Stomach (tissue), 9 donors: ENCODE measurements around the gene CYP2A13. TPM values are rescaled to one million over a fixed set of nuclear protein-coding genes. Genes with fewer than 3 reads are reported as not detected.
"Not testable (repeated sequence)": the region's sequence is repeated elsewhere in the genome, so short reads cannot be mapped to it uniquely, and the experiment has no call there.

Source experiments
- DNase-seq, 2 donors: peaks; one replicate each; pipeline versions ENCODE4 v3.0.0 to v3.0.0-alpha.2; 2013 to 2019
- H3K27ac ChIP-seq, 5 donors: fragments of 200-600 bp in 4 of 5; sonication (generic) in 4 of 5; one replicate each; pipeline ENCODE4 v1.5.1; 2013 to 2019; ENCODE audit warnings: mild to moderate bottlenecking in 1 of 5, moderate library complexity in 1 of 5
- H3K27me3 ChIP-seq, 3 donors: fragments of 200-600 bp; sonication (generic); one replicate each; pipeline ENCODE4 v1.5.1; 2017 to 2019; ENCODE audit warnings: mixed run types in 1 of 3
- H3K36me3 ChIP-seq, 4 donors: fragments of 200-600 bp; sonication (generic); 1 replicate in 3 of 4; 2 replicates in 1 of 4; pipeline ENCODE4 v1.5.1; 2016 to 2019
- H3K4me1 ChIP-seq, 4 donors: fragments of 200-600 bp; sonication (generic); one replicate each; pipeline ENCODE4 v1.5.1; 2016 to 2019
- H3K4me3 ChIP-seq, 4 donors: fragments of 200-600 bp; sonication (generic) in 3 of 4; one replicate each; pipeline ENCODE4 v1.5.1; 2016 to 2019; ENCODE audit warnings: mild to moderate bottlenecking in 1 of 4
- H3K9me3 ChIP-seq, 4 donors: fragments of 200-600 bp; sonication (generic); one replicate each; pipeline ENCODE4 v1.5.1; 2016 to 2019
- CTCF ChIP-seq, 7 experiments: fragments of 450-650 bp in 4 of 7; fragments of 200-600 bp in 3 of 7; sonication (generic) in 3 of 7; IDR thresholded peaks; one replicate each; pipeline ENCODE4 v1.5.1; 2016 to 2019; ENCODE audit warnings: antibody characterized with exemption in 7 of 7, control low read depth in 2 of 7, mild to moderate bottlenecking in 1 of 7
- EP300 ChIP-seq: sonication (generic); formaldehyde crosslinking; IDR thresholded peaks from one replicate; pipeline ENCODE4 v1.6.1; 2017; ENCODE audit warnings: antibody characterized with exemption
- POLR2A ChIP-seq, 4 donors: fragments of 450-650 bp; IDR thresholded peaks; one replicate each; pipeline ENCODE4 v1.6.1; 2016; ENCODE audit warnings: antibody characterized with exemption in 4 of 4, control low read depth in 2 of 4, mild to moderate bottlenecking in 1 of 4, moderate library complexity in 1 of 4
- POLR2AphosphoS5 ChIP-seq, 3 donors: sonication (generic); formaldehyde crosslinking; IDR thresholded peaks; one replicate each; pipeline ENCODE4 v1.6.1; 2016; ENCODE audit warnings: antibody characterized with exemption in 3 of 3
- WGBS, 5 donors: extraction: QIAGEN DNeasy Blood & Tissue Kit in 3 of 5; methylation state at CpG; one replicate each; pipeline versions ENCODE4 v1.1.5 to v1.1.7; 2013 to 2018; 5-methylcytosine and 5-hydroxymethylcytosine counted together
- intact Hi-C: fragments of 100-400 bp; cut with DNase I; formaldehyde crosslinking; loops from one replicate; pipeline ENCODE4 v1.15.1; 2023; ENCODE audit warnings: low total_unique reads
- polyA plus RNA-seq, 3 donors: library from polyadenylated mRNA; stranded (reverse); fragments of 200-250 nt; gene quantifications; one replicate each; pipeline ENCODE4 v1.2.3, GENCODE V29; 2013
- total RNA-seq, 5 donors: library from RNA; depleted of rRNA; stranded (reverse); fragments of >200 nt; gene quantifications; one replicate each; pipeline versions ENCODE4 v1.1.0 to v1.2.3, GENCODE V29; 2014 to 2016
- donor health status: healthy with polysubstance abuse.
- donor health status: Bipolar disorder and iron deficiency.
- donor health status: healthy.

Gene CYP2A13
- total and polyA plus RNA-seq, 8 donors: not detected

GRCh38 chr19:41133260-41133659 is 45.0 kb downstream of the CYP2A13 start:
- intact Hi-C loops: no loop called here
- H3K36me3 ChIP-seq: no peaks in the 10 kb centered on the region
- peaks cover 0 to 26% (median 9%) of the 10 kb centered on the region in 4 donors for H3K4me1 ChIP-seq
- 17 to 62% (median 22%) methylated on average over 1 to 3 of the region's 3 CpGs for WGBS, 5 donors
- no peak for TF ChIP-seq EP300
- TF ChIP-seq CTCF (IDR thresholded peaks at IDR 0.05): no peak
- no peak for TF ChIP-seq POLR2AphosphoS5 (IDR thresholded peaks at IDR 0.05)
- TF ChIP-seq POLR2A (IDR thresholded peaks at IDR 0.05): no peak
- no peak overlapping the region for H3K27ac ChIP-seq
- no peak overlapping the region for H3K4me3 ChIP-seq
- peaks cover 0 to 10% (median 0%) of the 10 kb centered on the region in 3 donors for H3K27me3 ChIP-seq
- DNase-seq: no peak
- H3K9me3 ChIP-seq: no peaks in the 10 kb centered on the region

GRCh38 chr19:41134616-41135015 is 46.4 kb downstream of the CYP2A13 start:
- WGBS, 5 donors: 82 to 93% (median 87%) methylated on average over 13 to 20 of the region's 20 CpGs
- intact Hi-C loops: no loop called here
- TF ChIP-seq CTCF (IDR thresholded peaks at IDR 0.05) (no peak), EP300 (no peak), POLR2A (IDR thresholded peaks at IDR 0.05) (no peak), POLR2AphosphoS5 (IDR thresholded peaks at IDR 0.05) (no peak)

GRCh38 chr19:41135390-41136384 is 47.4 kb downstream of the CYP2A13 start:
- 0 to 16% (median 11%) methylated on average over 21 to 50 of the region's 76 CpGs for WGBS, 5 donors
- Histone ChIP-seq H3K27me3 (peaks cover 0 to 10% (median 0%) of the 10 kb centered on the region in 3 donors), H3K4me3 (peak overlapping the region; percentile 44 to 50 (median 46)), H3K4me1 (peaks cover 0 to 22% (median 8%) of the 10 kb centered on the region in 4 donors), H3K27ac (peak overlapping the region; percentile 46 to 84 (median 66))
- H3K9me3 ChIP-seq, H3K36me3 ChIP-seq, intact Hi-C loops: not testable (repeated sequence)
- DNase-seq: peak; percentile 47 to 87

More at GRCh38 chr19:41134616-41135015, 46.4 kb downstream of the CYP2A13 start:
- no peak for DNase-seq
- H3K27ac ChIP-seq: no peak overlapping the region
- H3K36me3 ChIP-seq: no peaks in the 10 kb centered on the region
- H3K9me3 ChIP-seq: no peaks in the 10 kb centered on the region
- H3K4me1 ChIP-seq: peaks cover 0 to 22% (median 8%) of the 10 kb centered on the region in 4 donors
- H3K27me3 ChIP-seq: peaks cover 0 to 10% (median 0%) of the 10 kb centered on the region in 3 donors
- no peak overlapping the region for H3K4me3 ChIP-seq

GRCh38 chr19:41136636-41137455 is 48.6 kb downstream of the CYP2A13 start:
- WGBS, 5 donors: 93 to 97% (median 94%) methylated on average over 23 to 31 of the region's 31 CpGs
- peak overlapping the region in 1 of 4 donors; percentile 50 for H3K4me3 ChIP-seq

More at GRCh38 chr19:41136636-41137455, 48.6 kb downstream of the CYP2A13 start:
- H3K4me1 ChIP-seq: peaks cover 0 to 22% (median 8%) of the 10 kb centered on the region in 4 donors
- intact Hi-C loops: no loop called here
- no peak overlapping the region for H3K27ac ChIP-seq
- peaks cover 0 to 10% (median 0%) of the 10 kb centered on the region in 3 donors for H3K27me3 ChIP-seq
- H3K9me3 ChIP-seq: no peaks in the 10 kb centered on the region
- TF ChIP-seq POLR2AphosphoS5 (IDR thresholded peaks at IDR 0.05): no peak
- no peak for TF ChIP-seq EP300
- no peak for TF ChIP-seq POLR2A (IDR thresholded peaks at IDR 0.05)
- no peak for TF ChIP-seq CTCF (IDR thresholded peaks at IDR 0.05)
- no peaks in the 10 kb centered on the region for H3K36me3 ChIP-seq
- no peak for DNase-seq
